ENCODE measurements around the gene DYNC1I1. TPM values are rescaled to one million over a fixed set of nuclear protein-coding genes. Genes with fewer than 3 reads are reported as not detected.

The DYNC1I1 gene
- total RNA-seq, 1 experiment from 2014 or later, result 1.4 TPM

DNA sequence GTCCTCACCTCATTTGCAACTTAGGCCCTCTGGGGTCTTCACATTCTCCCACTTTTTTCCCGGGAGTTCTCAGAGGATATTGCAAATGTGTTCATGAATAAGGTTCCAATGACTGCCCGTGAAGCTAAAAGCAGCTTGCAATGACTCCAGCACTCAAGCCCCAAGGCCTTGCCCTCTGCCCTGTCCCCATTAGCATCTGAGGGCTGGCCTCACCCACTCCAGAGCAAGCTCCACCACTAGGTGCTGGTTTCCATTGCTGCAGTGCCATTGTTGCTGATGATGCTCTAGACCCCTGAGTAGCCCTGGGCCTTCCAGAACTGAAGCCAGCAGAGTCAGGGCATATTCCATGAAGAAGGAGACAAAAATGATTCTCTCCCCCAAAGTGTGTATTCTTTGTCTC, 236.8 kb downstream of the DYNC1I1 start:
- H3K36me3 ChIP-seq (replicated peaks; ENCODE audit: control insufficient read depth, insufficient read depth, low read length), result no peaks in the 10 kb centered on the region

DNA sequence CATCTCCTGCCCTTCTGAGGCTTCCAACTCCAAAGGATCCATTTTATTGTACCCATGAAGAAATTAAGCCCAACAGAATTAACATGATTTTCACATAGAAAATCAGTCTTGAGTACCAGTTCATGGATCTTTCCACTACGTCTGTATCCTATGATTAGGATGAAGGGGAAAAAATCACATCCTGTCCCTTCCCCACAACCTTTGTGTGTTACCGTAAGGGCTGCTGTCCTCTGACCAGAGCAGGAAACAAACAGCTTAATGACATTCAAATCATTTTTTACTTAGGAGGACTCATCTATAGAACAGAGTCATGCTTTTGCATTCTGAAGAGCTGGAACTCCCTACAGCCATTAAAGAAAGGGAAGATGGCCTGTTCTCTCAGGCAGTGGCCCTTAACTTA, 241.5 kb downstream of the DYNC1I1 start:
- no peaks in the 10 kb centered on the region for H3K36me3 ChIP-seq (replicated peaks; ENCODE audit: control insufficient read depth, insufficient read depth, low read length)
- no peaks in the 10 kb centered on the region for H3K27me3 ChIP-seq (ENCODE audit: control insufficient read depth, insufficient read depth, low read length)
- no peak for DNase-seq
- no peak overlapping the region for H3K4me3 ChIP-seq (ENCODE audit: insufficient read depth, low read depth, low read length)

More for the DNA sequence above, 236.8 kb downstream of the DYNC1I1 start:
- no peak overlapping the region for H3K4me3 ChIP-seq (ENCODE audit: insufficient read depth, low read depth, low read length)
- no peak for DNase-seq
- no peaks in the 10 kb centered on the region for H3K27me3 ChIP-seq (ENCODE audit: control insufficient read depth, insufficient read depth, low read length)

DNA sequence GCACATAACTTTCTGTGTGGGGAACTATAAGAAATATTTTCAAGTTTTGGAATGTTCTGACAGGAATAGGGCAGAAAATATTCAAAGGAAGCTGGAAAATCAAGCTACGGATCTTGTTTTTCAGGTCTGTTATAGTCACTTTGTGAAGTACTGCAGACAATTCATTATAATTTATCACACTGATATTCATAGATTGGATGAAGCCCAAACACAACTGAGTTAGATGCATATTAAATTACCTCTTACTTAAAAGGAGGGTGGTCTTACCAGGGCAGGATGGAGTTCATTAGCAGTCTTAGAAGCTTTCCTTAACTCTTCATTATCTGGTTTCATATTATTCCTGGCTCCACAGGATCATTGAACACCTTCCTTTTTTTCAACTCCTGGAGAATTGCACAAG, 242.3 kb downstream of the DYNC1I1 start:
- Histone ChIP-seq H3K36me3 (replicated peaks; ENCODE audit: control insufficient read depth, insufficient read depth, low read length) (no peaks in the 10 kb centered on the region), H3K4me3 (ENCODE audit: insufficient read depth, low read depth, low read length) (no peak overlapping the region), H3K27me3 (ENCODE audit: control insufficient read depth, insufficient read depth, low read length) (no peaks in the 10 kb centered on the region)
- no peak for DNase-seq

DNA sequence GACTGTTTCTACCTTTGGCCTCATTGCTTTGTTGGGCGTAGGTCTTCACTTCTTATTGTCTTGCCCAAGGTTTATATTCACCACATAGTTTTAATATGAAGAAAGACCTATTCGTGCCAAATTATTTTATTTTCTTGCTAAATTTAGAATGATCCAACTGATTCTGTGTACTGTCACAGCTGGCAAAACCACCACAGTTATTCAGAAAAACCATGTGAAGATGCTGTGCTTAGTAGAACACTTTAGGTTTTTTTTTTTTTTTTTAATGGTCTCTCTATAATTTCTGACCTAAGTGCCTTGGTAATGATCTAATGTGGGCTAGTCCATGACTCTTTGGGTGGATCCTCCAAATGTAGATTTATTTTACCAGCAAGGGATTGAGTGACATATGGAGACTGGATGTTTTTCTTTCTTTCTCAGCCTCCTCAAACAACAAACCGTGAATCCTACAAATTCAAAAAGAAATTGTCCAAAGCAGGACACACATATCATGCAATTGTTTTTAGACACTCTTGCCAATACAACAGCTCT, 243.8 kb downstream of the DYNC1I1 start:
- H3K4me3 ChIP-seq (ENCODE audit: insufficient read depth, low read depth, low read length), result no peak overlapping the region
- no peaks in the 10 kb centered on the region for H3K36me3 ChIP-seq (replicated peaks; ENCODE audit: control insufficient read depth, insufficient read depth, low read length)

DNA sequence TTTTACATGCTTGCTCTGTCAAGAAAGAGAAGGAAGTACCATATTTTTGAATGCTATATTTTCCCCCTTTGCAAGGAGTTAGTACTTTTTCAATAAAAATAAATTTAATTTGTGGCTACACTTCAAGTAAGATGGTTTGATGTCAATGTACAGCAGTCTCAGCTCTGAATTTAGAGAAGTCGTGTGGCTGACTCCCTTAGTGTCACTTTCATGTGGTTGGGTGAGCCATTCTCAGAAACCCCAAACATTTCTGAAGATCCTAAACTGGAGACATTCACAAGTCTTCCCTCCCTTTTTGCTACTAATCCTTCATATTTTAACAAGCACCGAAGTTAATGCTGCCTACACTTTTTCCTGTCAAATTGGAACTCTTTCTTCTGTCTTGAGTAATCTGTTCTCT, 244.4 kb downstream of the DYNC1I1 start:
- H3K36me3 ChIP-seq (replicated peaks; ENCODE audit: control insufficient read depth, insufficient read depth, low read length), result no peaks in the 10 kb centered on the region
- no peaks in the 10 kb centered on the region for H3K27me3 ChIP-seq (ENCODE audit: control insufficient read depth, insufficient read depth, low read length)
- no peak overlapping the region for H3K4me3 ChIP-seq (ENCODE audit: insufficient read depth, low read depth, low read length)
- no peak for DNase-seq

More for the DNA sequence above, 243.8 kb downstream of the DYNC1I1 start:
- no peaks in the 10 kb centered on the region for H3K27me3 ChIP-seq (ENCODE audit: control insufficient read depth, insufficient read depth, low read length)
- DNase-seq, result no peak

DNA sequence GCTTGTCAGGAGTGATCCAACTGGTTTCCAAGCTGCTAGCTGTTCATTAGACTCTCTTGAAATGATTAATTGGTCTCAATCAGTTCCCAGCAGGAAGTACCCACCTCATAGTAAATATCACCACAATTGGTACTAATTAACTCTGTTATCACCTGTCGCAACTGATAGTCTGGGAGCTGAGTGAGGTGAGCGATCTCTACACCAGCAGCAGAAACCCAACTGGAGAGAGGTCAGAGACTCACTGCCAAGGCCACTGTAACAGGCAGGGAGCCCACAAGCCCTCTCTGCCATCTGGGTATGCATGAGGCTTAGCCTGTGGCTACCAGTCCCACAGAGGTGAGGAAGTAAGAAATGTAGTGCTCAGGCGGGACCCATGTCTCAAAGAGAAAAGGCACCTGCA, 245.5 kb downstream of the DYNC1I1 start:
- Histone ChIP-seq H3K4me3 (ENCODE audit: insufficient read depth, low read depth, low read length) (no peak overlapping the region), H3K27me3 (ENCODE audit: control insufficient read depth, insufficient read depth, low read length) (no peaks in the 10 kb centered on the region), H3K36me3 (replicated peaks; ENCODE audit: control insufficient read depth, insufficient read depth, low read length) (no peaks in the 10 kb centered on the region)
- DNase-seq, result no peak

DNA sequence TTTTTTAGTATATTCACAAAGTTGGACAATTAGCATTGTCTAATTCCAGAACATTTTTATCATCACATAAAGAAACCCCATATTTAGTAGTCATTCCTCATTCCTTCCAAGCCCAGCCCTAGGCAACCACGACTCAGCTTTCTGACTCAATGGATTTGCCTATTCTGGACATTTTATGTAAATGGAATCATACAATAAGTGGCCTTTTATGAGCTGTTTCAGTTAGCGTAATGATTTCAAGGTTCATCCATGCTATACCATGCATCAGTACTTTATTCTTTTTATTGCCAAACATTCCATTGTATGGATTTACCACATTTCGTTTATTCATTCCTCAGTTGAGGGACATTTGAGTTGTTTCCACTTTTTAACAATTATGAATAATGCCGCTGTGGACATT, 249.2 kb downstream of the DYNC1I1 start:
- H3K27me3 ChIP-seq (ENCODE audit: control insufficient read depth, insufficient read depth, low read length), result no peaks in the 10 kb centered on the region
- no peak overlapping the region for H3K4me3 ChIP-seq (ENCODE audit: insufficient read depth, low read depth, low read length)
- no peaks in the 10 kb centered on the region for H3K36me3 ChIP-seq (replicated peaks; ENCODE audit: control insufficient read depth, insufficient read depth, low read length)
- no peak for DNase-seq

DNA sequence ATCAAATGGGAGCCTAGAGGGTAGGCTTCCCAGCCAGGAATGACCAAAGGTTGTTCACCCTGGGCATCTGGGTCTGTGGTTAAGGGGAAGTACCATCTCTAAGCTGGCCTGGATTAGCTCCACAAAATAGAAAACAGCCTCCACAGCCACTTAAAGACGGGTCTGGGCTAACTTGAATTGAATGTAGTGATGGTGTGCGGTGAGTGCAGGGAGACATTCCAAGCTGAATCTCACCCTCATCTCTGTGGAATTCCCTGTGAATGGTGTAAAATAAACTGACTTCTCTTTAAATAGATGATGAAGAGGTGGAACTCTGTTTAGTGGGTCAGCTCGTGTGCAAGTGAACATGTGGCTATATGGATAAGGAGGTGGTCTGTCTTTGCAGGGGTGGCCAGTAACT, 251.0 kb downstream of the DYNC1I1 start:
- Histone ChIP-seq H3K36me3 (replicated peaks; ENCODE audit: control insufficient read depth, insufficient read depth, low read length) (no peaks in the 10 kb centered on the region), H3K4me3 (ENCODE audit: insufficient read depth, low read depth, low read length) (no peak overlapping the region), H3K27me3 (ENCODE audit: control insufficient read depth, insufficient read depth, low read length) (no peaks in the 10 kb centered on the region)
- DNase-seq, result no peak

DNA sequence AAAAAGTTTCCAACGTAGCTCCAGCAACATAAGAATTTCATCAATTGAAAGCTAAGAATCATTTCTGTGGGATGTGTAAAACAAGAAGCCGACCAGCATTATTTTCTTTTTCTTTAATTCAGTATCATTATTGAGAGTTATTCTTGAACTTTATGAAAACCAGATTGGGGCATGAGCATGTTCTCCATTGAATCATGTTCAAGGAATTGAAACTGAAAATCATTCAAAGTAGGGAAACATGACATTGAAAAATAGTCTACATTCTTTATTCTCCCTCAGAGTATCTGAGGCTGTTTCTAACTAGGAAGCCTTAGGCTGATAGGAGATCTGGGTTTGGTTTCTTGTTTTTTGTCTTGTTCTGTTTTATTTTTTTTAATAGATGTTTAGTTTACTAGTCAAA, 253.7 kb downstream of the DYNC1I1 start:
- Histone ChIP-seq H3K27me3 (ENCODE audit: control insufficient read depth, insufficient read depth, low read length) (no peaks in the 10 kb centered on the region), H3K36me3 (replicated peaks; ENCODE audit: control insufficient read depth, insufficient read depth, low read length) (no peaks in the 10 kb centered on the region), H3K4me3 (ENCODE audit: insufficient read depth, low read depth, low read length) (no peak overlapping the region)
- DNase-seq, result no peak

DNA sequence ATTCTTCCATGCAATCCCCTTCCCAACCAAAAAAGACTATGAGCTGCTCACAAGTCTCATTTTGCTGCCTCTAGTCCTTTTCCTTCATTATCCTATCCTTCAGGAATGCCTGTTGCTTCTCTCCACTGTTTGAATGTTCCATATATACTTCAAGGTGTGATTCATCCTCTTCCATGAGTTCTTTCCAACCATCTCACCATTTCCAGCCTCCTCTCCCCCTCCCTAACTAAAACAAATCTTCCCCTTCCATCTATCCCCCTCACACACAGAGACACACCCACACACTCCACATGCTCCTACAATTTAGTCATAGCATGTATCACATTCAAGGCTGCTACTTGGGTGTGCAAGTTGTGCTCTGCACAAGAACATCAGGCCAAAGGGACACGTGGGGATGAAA, 254.3 kb downstream of the DYNC1I1 start:
- Histone ChIP-seq H3K36me3 (replicated peaks; ENCODE audit: control insufficient read depth, insufficient read depth, low read length) (no peaks in the 10 kb centered on the region), H3K27me3 (ENCODE audit: control insufficient read depth, insufficient read depth, low read length) (no peaks in the 10 kb centered on the region), H3K4me3 (ENCODE audit: insufficient read depth, low read depth, low read length) (no peak overlapping the region)
- no peak for DNase-seq

DNA sequence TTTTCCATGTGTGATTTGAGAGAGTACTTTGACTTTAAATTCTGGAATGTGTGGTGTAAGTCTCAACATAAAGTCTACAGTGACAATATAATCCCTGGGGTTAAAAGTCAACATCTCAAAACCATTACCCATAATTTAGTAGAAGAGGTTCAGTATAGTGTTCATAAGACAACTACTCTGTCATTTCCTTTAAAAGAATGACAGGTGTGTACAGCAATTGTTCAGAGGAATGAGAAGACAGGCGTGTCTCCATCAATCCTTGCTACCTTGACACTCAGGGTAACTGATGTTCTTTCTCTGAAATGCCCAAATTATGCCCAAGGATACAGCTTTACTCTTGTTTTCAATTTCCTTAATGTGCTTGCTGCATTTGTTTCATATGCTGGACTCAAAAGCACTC, 256.4 kb downstream of the DYNC1I1 start:
- DNase-seq, result no peak
- Histone ChIP-seq H3K36me3 (replicated peaks; ENCODE audit: control insufficient read depth, insufficient read depth, low read length) (no peaks in the 10 kb centered on the region), H3K27me3 (ENCODE audit: control insufficient read depth, insufficient read depth, low read length) (no peaks in the 10 kb centered on the region), H3K4me3 (ENCODE audit: insufficient read depth, low read depth, low read length) (no peak overlapping the region)

DNA sequence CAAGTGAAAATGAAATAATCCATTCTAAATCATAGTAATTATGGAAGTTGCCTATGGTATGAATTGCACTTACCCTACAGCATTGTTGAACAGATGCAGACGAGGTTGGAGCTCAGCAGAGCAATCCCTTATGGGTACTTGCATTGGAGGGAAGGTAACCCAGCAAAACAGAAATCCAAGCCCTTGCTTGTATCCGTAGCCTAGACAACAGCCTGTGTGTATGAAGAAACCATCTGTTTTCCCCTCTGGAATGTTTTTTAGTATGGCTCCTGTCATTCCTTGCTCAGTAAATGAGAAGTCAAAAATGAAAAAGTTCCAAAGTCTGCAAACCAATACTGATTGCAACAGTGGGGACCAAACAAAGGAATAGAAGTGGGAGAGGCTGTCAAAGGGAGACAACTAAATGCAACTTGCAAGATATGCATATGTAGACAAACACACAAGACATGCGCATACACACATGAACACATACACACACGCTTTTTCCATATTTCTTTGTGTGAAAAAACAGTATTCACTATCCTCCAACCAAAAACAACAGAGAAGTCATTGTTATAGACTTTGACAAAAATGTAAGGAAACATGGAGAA, 260.8 kb downstream of the DYNC1I1 start:
- DNase-seq, result no peak
- Histone ChIP-seq H3K4me3 (ENCODE audit: insufficient read depth, low read depth, low read length) (no peak overlapping the region), H3K36me3 (replicated peaks; ENCODE audit: control insufficient read depth, insufficient read depth, low read length) (no peaks in the 10 kb centered on the region), H3K27me3 (ENCODE audit: control insufficient read depth, insufficient read depth, low read length) (no peaks in the 10 kb centered on the region)

DNA sequence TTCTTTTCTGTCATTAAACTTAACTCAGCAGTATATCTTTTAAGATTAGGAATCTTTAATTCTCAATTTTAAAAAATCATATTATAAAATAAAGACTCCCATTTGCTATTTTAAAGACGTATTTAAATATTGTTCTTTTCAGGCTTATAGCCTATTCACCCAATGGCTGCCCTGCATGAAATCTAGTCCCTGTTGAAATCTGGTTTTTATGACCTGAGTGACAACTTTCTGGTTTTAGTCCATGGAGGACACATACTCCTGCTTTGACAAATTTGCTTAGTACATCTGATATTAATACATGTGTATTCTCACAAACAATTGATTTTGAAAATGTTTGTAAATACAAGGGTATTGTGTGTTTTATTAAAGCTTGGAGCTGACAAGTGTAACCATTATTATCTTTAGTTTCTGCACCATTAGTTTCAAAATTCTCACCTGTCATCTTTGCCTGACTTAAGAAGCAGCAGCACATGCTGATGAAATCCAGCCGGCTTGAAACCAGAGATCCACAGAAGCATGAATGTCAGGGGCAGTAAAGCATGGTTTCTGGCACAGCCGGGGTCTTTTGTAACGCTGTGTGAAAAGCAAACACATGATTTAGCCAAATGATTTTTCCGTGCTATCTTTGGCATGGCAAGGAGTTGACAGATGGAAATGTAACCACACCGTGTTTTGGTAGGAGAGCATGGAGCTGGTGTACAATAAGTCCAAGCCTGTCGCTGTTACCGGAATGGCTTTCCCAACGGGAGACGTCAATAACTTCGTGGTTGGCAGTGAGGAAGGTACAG, 262.8 kb downstream of the DYNC1I1 start:
- no peaks in the 10 kb centered on the region for H3K27me3 ChIP-seq (ENCODE audit: control insufficient read depth, insufficient read depth, low read length)
- no peaks in the 10 kb centered on the region for H3K36me3 ChIP-seq (replicated peaks; ENCODE audit: control insufficient read depth, insufficient read depth, low read length)
- no peak overlapping the region for H3K4me3 ChIP-seq (ENCODE audit: insufficient read depth, low read depth, low read length)
- DNase-seq, result no peak

DNA sequence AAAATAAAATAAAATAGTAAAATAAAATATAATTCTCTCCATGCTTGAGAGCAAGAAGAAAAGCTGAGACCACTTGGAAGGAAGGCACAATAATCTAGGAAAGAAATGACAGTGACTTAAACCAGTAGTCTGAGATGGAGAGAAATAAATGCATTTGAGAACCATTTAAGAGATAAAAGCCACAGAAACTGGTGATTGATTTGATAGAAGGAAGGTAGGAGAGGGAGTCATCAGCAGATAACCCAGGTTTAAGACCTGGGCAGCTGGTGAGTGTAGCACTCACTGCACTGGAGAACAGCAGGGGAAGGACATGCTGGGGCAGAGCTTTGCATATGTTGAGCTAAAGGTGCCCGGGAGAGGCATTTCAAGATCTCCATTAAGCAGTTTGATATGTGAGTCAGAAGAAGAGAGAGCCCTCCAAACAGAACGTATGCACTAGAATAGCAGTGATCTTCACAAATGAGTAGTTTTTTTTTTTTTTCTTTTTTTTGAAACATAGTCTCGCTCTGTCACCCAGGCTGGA, 268.0 kb downstream of the DYNC1I1 start:
- Histone ChIP-seq H3K27me3 (ENCODE audit: control insufficient read depth, insufficient read depth, low read length) (no peaks in the 10 kb centered on the region), H3K4me3 (ENCODE audit: insufficient read depth, low read depth, low read length) (no peak overlapping the region), H3K36me3 (replicated peaks; ENCODE audit: control insufficient read depth, insufficient read depth, low read length) (no peaks in the 10 kb centered on the region)
- DNase-seq, result no peak

DNA sequence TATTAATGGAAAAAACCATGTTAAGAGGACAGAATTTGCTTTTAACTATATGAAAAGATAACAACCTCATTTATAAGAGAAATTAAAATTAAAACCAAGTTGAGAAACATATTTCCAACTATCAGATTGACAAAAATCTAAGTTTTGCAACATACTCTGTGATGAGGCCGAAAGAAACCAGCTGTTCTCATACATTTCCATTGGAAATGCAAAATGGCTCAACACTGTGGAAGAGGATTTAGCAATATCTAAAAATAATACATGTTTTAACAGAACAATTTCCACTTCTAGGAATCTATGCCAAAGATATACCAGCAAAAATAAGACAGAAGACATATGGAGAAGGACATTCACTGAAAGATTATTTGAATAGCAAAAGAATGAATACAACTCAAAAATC, 268.8 kb downstream of the DYNC1I1 start:
- Histone ChIP-seq H3K27me3 (ENCODE audit: control insufficient read depth, insufficient read depth, low read length) (no peaks in the 10 kb centered on the region), H3K36me3 (replicated peaks; ENCODE audit: control insufficient read depth, insufficient read depth, low read length) (no peaks in the 10 kb centered on the region), H3K4me3 (ENCODE audit: insufficient read depth, low read depth, low read length) (no peak overlapping the region)
- DNase-seq, result no peak
